Mesendoderm (in vitro differentiated cells): Measurements from ENCODE around the gene TANC1.

ENCODE experiments used
- DNase-seq: peaks from one replicate; pipeline ENCODE4 v3.0.0; 2013
- H2AK5ac ChIP-seq: 2 replicates; pipeline ENCODE4 v1.6.1; 2013; ENCODE audit warnings: low read length, inconsistent platforms
- H2BK120ac ChIP-seq: 2 replicates; pipeline ENCODE4 v1.6.1; 2013; ENCODE audit warnings: low read depth, mild to moderate bottlenecking, low read length, moderate library complexity, mixed read lengths
- H2BK15ac ChIP-seq: replicated peaks from 2 replicates; pipeline ENCODE4 v1.6.1; 2013; ENCODE audit warnings: low read depth, mild to moderate bottlenecking, moderate library complexity
- H2BK5ac ChIP-seq: 2 replicates; pipeline ENCODE4 v1.6.1; 2013; ENCODE audit warnings: low read length, inconsistent platforms
- H3K18ac ChIP-seq: 2 replicates; pipeline ENCODE4 v1.6.1; 2013; ENCODE audit warnings: mild to moderate bottlenecking, low read length, mixed read lengths
- H3K23ac ChIP-seq: one replicate; pipeline ENCODE4 v1.6.1; 2013; ENCODE audit warnings: low read length
- H3K27ac ChIP-seq: 2 replicates; pipeline ENCODE4 v1.5.1; 2013; ENCODE audit warnings: low read depth, mild to moderate bottlenecking, inconsistent platforms, low read length, moderate library complexity
- H3K27me3 ChIP-seq: 2 replicates; pipeline ENCODE4 v1.6.1; 2013; ENCODE audit warnings: low read length, control low read depth, mild to moderate bottlenecking, inconsistent platforms; ENCODE audit not compliant: insufficient read depth, poor library complexity
- H3K36me3 ChIP-seq: 2 replicates; pipeline ENCODE4 v1.6.1; 2013; ENCODE audit warnings: low read length, inconsistent platforms; ENCODE audit not compliant: control insufficient read depth, insufficient read depth
- H3K4ac ChIP-seq: one replicate; pipeline ENCODE4 v1.6.1; 2013; ENCODE audit warnings: low read depth, mild to moderate bottlenecking, low read length, moderate library complexity
- H3K4me1 ChIP-seq: 2 replicates; pipeline ENCODE4 v1.6.1; 2013; ENCODE audit warnings: low read depth, low read length, inconsistent platforms; ENCODE audit not compliant: control insufficient read depth
- H3K4me2 ChIP-seq: 2 replicates; pipeline ENCODE4 v1.6.1; 2013; ENCODE audit warnings: low read length
- H3K4me3 ChIP-seq: 2 replicates; pipeline ENCODE4 v1.5.1; 2013; ENCODE audit warnings: mild to moderate bottlenecking, low read length
- H3K56ac ChIP-seq: one replicate; pipeline ENCODE4 v1.6.1; 2013; ENCODE audit warnings: low read length
- H3K79me1 ChIP-seq: 2 replicates; pipeline ENCODE4 v1.6.1; 2013; ENCODE audit warnings: low read length, inconsistent platforms
- H3K79me2 ChIP-seq: 2 replicates; pipeline ENCODE4 v1.6.1; 2013; ENCODE audit warnings: mild to moderate bottlenecking, low read length; ENCODE audit not compliant: control insufficient read depth, insufficient read depth
- H3K9ac ChIP-seq: 2 replicates; pipeline ENCODE4 v1.6.1; 2013; ENCODE audit warnings: low read length, inconsistent platforms
- H4K5ac ChIP-seq: one replicate; pipeline ENCODE4 v1.6.1; 2013; ENCODE audit warnings: low read length
- H4K8ac ChIP-seq: one replicate; pipeline ENCODE4 v1.6.1; 2013; ENCODE audit warnings: low read depth, mild to moderate bottlenecking, control low read depth, low read length, moderate library complexity
- WGBS: extraction: QIAGEN DNeasy Blood & Tissue Kit; methylation state at CpG from one replicate; pipeline ENCODE4 v1.1.7; 2013; ENCODE audit warnings: low lambda C conversion rate, missing lambda C conversion rate; ENCODE audit not compliant: insufficient coverage; ENCODE audit errors: extremely low coverage; 5-methylcytosine and 5-hydroxymethylcytosine counted together

TANC1 gene

GRCh38 chr2:159050426-159050825 lies 82.0 kb downstream of the TANC1 start:
- DNase-seq = peak; percentile 72
- Histone ChIP-seq H3K4me3 (no peak overlapping the region), H3K4me2 (no peak overlapping the region), H3K23ac (no peak overlapping the region), H2BK5ac (no peak overlapping the region), H3K36me3 (no peaks in the 10 kb centered on the region), H2BK120ac (no peak overlapping the region), H3K79me2 (no peaks in the 10 kb centered on the region), H3K27ac (no peak overlapping the region), H3K9ac (no peak overlapping the region), H3K79me1 (no peaks in the 10 kb centered on the region), H4K5ac (no peak overlapping the region), H3K27me3 (no peaks in the 10 kb centered on the region), H3K56ac (no peak overlapping the region), H2AK5ac (no peak overlapping the region), H3K18ac (no peak overlapping the region), H3K4ac (no peak overlapping the region), H4K8ac (no peak overlapping the region), H2BK15ac (no peak overlapping the region), H3K4me1 (peaks cover 4% of the 10 kb centered on the region)
- 100% methylated on average over 1 of the region's 1 CpG for WGBS

- Histone ChIP-seq H2BK120ac (no peak overlapping the region), H2AK5ac (no peak overlapping the region), H3K4ac (no peak overlapping the region), H3K9ac (no peak overlapping the region), H4K8ac (no peak overlapping the region), H3K4me3 (no peak overlapping the region), H3K56ac (no peak overlapping the region), H3K27me3 (no peaks in the 10 kb centered on the region), H3K18ac (no peak overlapping the region), H4K5ac (no peak overlapping the region), H3K4me2 (no peak overlapping the region), H3K27ac (no peak overlapping the region), H2BK5ac (no peak overlapping the region), H3K79me2 (no peaks in the 10 kb centered on the region), H3K23ac (no peak overlapping the region), H2BK15ac (no peak overlapping the region), H3K4me1 (peaks cover 4% of the 10 kb centered on the region), H3K36me3 (no peaks in the 10 kb centered on the region), H3K79me1 (no peaks in the 10 kb centered on the region)
- WGBS = no CpG with 5 or more reads among the region's 3 CpGs
- DNase-seq = no peak
These were observed 82.7 kb downstream of the TANC1 start for GRCh38 chr2:159051133-159051532.

GRCh38 chr2:159051661-159052060 lies 83.2 kb downstream of the TANC1 start:
- DNase-seq = no peak
- Histone ChIP-seq H2AK5ac (no peak overlapping the region), H3K27ac (no peak overlapping the region), H2BK15ac (no peak overlapping the region), H2BK120ac (no peak overlapping the region), H3K9ac (no peak overlapping the region), H3K27me3 (no peaks in the 10 kb centered on the region), H3K79me2 (no peaks in the 10 kb centered on the region), H3K18ac (no peak overlapping the region), H4K5ac (no peak overlapping the region), H3K56ac (no peak overlapping the region), H3K36me3 (no peaks in the 10 kb centered on the region), H3K23ac (no peak overlapping the region), H3K4me3 (no peak overlapping the region), H2BK5ac (no peak overlapping the region), H3K4me2 (no peak overlapping the region), H3K4me1 (peaks cover 4% of the 10 kb centered on the region), H3K79me1 (no peaks in the 10 kb centered on the region), H4K8ac (no peak overlapping the region), H3K4ac (no peak overlapping the region)
- WGBS = no CpG with 5 or more reads among the region's 5 CpGs

- DNase-seq = no peak
- Histone ChIP-seq H3K27me3 (no peaks in the 10 kb centered on the region), H3K27ac (no peak overlapping the region), H3K9ac (no peak overlapping the region), H2BK15ac (no peak overlapping the region), H2AK5ac (no peak overlapping the region), H3K36me3 (no peaks in the 10 kb centered on the region), H3K4ac (no peak overlapping the region), H2BK5ac (no peak overlapping the region), H3K79me2 (no peaks in the 10 kb centered on the region), H4K8ac (no peak overlapping the region), H3K4me1 (peaks cover 2% of the 10 kb centered on the region), H3K23ac (no peak overlapping the region), H4K5ac (no peak overlapping the region), H2BK120ac (no peak overlapping the region), H3K4me3 (no peak overlapping the region), H3K79me1 (no peaks in the 10 kb centered on the region), H3K18ac (no peak overlapping the region), H3K4me2 (no peak overlapping the region), H3K56ac (no peak overlapping the region)
- WGBS = no CpG with 5 or more reads among the region's 5 CpGs
These were observed 83.7 kb downstream of the TANC1 start for GRCh38 chr2:159052157-159052601.

GRCh38 chr2:159053161-159054031 lies 85.0 kb downstream of the TANC1 start:
- no peak overlapping the region for H3K4me3 ChIP-seq
- no peaks in the 10 kb centered on the region for H3K79me2 ChIP-seq
- no peak overlapping the region for H2AK5ac ChIP-seq
- H3K79me1 ChIP-seq = no peaks in the 10 kb centered on the region
- no peak overlapping the region for H3K56ac ChIP-seq
- H3K4ac ChIP-seq = no peak overlapping the region
- no peak overlapping the region for H3K9ac ChIP-seq
- no peak for DNase-seq
- H3K4me2 ChIP-seq = no peak overlapping the region
- no peak overlapping the region for H3K27ac ChIP-seq
- no peaks in the 10 kb centered on the region for H3K4me1 ChIP-seq
- no CpG with 5 or more reads among the region's 3 CpGs for WGBS
- H3K18ac ChIP-seq = no peak overlapping the region
- H2BK5ac ChIP-seq = no peak overlapping the region
- no peak overlapping the region for H4K8ac ChIP-seq
- H3K36me3 ChIP-seq = no peaks in the 10 kb centered on the region
- no peak overlapping the region for H2BK120ac ChIP-seq
- no peak overlapping the region for H2BK15ac ChIP-seq
- H4K5ac ChIP-seq = no peak overlapping the region
- no peaks in the 10 kb centered on the region for H3K27me3 ChIP-seq
- no peak overlapping the region for H3K23ac ChIP-seq

GRCh38 chr2:159054032-159054334 lies 85.5 kb downstream of the TANC1 start:
- no peaks in the 10 kb centered on the region for H3K27me3 ChIP-seq
- no peaks in the 10 kb centered on the region for H3K36me3 ChIP-seq
- no peak overlapping the region for H3K4me2 ChIP-seq
- H4K5ac ChIP-seq = no peak overlapping the region
- H3K23ac ChIP-seq = no peak overlapping the region
- no peak overlapping the region for H2BK120ac ChIP-seq
- no peak overlapping the region for H2BK5ac ChIP-seq
- H3K4ac ChIP-seq = no peak overlapping the region
- no peak overlapping the region for H3K4me3 ChIP-seq
- H3K79me2 ChIP-seq = no peaks in the 10 kb centered on the region
- no peaks in the 10 kb centered on the region for H3K79me1 ChIP-seq
- no peak overlapping the region for H2AK5ac ChIP-seq
- no peak overlapping the region for H3K18ac ChIP-seq
- no peak overlapping the region for H2BK15ac ChIP-seq
- no peaks in the 10 kb centered on the region for H3K4me1 ChIP-seq
- DNase-seq = no peak
- H3K56ac ChIP-seq = no peak overlapping the region
- H4K8ac ChIP-seq = no peak overlapping the region
- no peak overlapping the region for H3K27ac ChIP-seq
- H3K9ac ChIP-seq = no peak overlapping the region
- no CpG with 5 or more reads among the region's 3 CpGs for WGBS
